B cell (primary cell): ENCODE measurements around the gene ANTXRL. TPM values are rescaled to one million over a fixed set of nuclear protein-coding genes. Genes with fewer than 3 reads are reported as not detected.

Experiments used
- ATAC-seq: fragments of 200-7000 bp; cut with Tn5 transposase; one replicate; pipeline ENCODE4 v1.10.0; 2021; ENCODE audit warnings: low read depth, mild to moderate bottlenecking, moderate number of reproducible peaks, moderate library complexity
- CTCF ChIA-PET: fragments of 350-600 bp; sonication (Branson Sonifier 250); formaldehyde crosslinking; loops from one replicate; lab custom pipeline; 2021; ENCODE audit warnings: antibody characterized with exemption, inconsistent platforms; lab: Charles Lee
- POLR2A ChIA-PET: fragments of 350-600 bp; sonication (Branson Sonifier 250); formaldehyde crosslinking; loops from one replicate; lab custom pipeline; 2021; ENCODE audit warnings: antibody characterized with exemption; lab: Charles Lee
- DNase-seq: peaks from one replicate; pipeline ENCODE4 v3.0.0; 2013
- H2AFZ ChIP-seq: 2 replicates; pipeline ENCODE4 v1.6.1; 2012; ENCODE audit warnings: mild to moderate bottlenecking, low read depth, low read length; ENCODE audit not compliant: insufficient read depth, poor library complexity, severe bottlenecking
- H3K27ac ChIP-seq, 2 donors: 1 replicate in 1 of 2; 2 replicates in 1 of 2; pipeline ENCODE4 v1.5.1; 2012 to 2013; ENCODE audit warnings: low read length in 2 of 2, mild to moderate bottlenecking in 2 of 2, moderate library complexity in 1 of 2
- H3K27me3 ChIP-seq, 4 experiments: fragments of 200-600 bp in 1 of 4; sonication (generic) in 1 of 4; replicated peaks in 1 of 4; 1 replicate in 2 of 4; 2 replicates in 2 of 4; pipeline versions ENCODE4 v1.6.1 to v1.7.0; 2013 to 2016; ENCODE audit warnings: low read length in 3 of 4, mild to moderate bottlenecking in 2 of 4, mixed read lengths in 1 of 4, moderate library complexity in 1 of 4; ENCODE audit not compliant: insufficient read depth in 4 of 4, control insufficient read depth in 3 of 4; ENCODE audit errors: control extremely low read depth in 1 of 4
- H3K36me3 ChIP-seq, 2 experiments: replicated peaks in 1 of 2; 1 replicate in 1 of 2; 2 replicates in 1 of 2; pipeline versions ENCODE4 v1.6.1 to v1.7.1; 2013; ENCODE audit warnings: low read length in 1 of 2; ENCODE audit not compliant: insufficient read depth in 2 of 2, control insufficient read depth in 1 of 2; ENCODE audit errors: control extremely low read depth in 1 of 2, extremely low read depth in 1 of 2
- H3K4me1 ChIP-seq, 2 donors: fragments of 200-600 bp in 1 of 2; sonication (generic) in 1 of 2; 1 replicate in 1 of 2; 2 replicates in 1 of 2; pipeline versions ENCODE4 v1.5.1 to v1.6.1; 2013 to 2017; ENCODE audit warnings: low read length in 2 of 2; ENCODE audit not compliant: control insufficient read depth in 2 of 2, insufficient read depth in 2 of 2
- H3K4me2 ChIP-seq: replicated peaks from 2 replicates; pipeline ENCODE3; 2012; ENCODE audit warnings: mild to moderate bottlenecking, low read depth, low read length; ENCODE audit not compliant: poor library complexity, severe bottlenecking
- H3K4me3 ChIP-seq, 5 experiments: fragments of 200-600 bp in 1 of 5; sonication (generic) in 1 of 5; 1 replicate in 3 of 5; 2 replicates in 2 of 5; pipeline versions ENCODE4 v1.5.1 to v1.7.0; 2011 to 2016; ENCODE audit warnings: low read length in 4 of 5, mild to moderate bottlenecking in 4 of 5, low read depth in 2 of 5, control low read depth in 1 of 5, moderate library complexity in 1 of 5; ENCODE audit not compliant: insufficient read depth in 1 of 5; ENCODE audit errors: control extremely low read depth in 1 of 5, extremely low read depth in 1 of 5
- H3K79me2 ChIP-seq: fragments of 200-600 bp; sonication (generic); one replicate; pipeline ENCODE4 v1.6.0; 2016; ENCODE audit warnings: low read length; ENCODE audit not compliant: control insufficient read depth, insufficient read depth
- H3K9ac ChIP-seq: fragments of 200-600 bp; sonication (generic); 2 replicates; pipeline ENCODE4 v1.6.1; 2017; ENCODE audit warnings: mild to moderate bottlenecking, low read length, moderate library complexity
- H3K9me3 ChIP-seq, 3 donors: one replicate each; pipeline versions ENCODE4 v1.6.1 to v1.7.1; 2013; ENCODE audit warnings: low read length in 2 of 3; ENCODE audit not compliant: control insufficient read depth in 2 of 3, insufficient read depth in 1 of 3; ENCODE audit errors: control extremely low read depth in 1 of 3
- H4K20me1 ChIP-seq: 2 replicates; pipeline ENCODE4 v1.6.0; 2012; ENCODE audit warnings: mild to moderate bottlenecking, low read length; ENCODE audit not compliant: insufficient read depth, control insufficient read depth, poor library complexity, severe bottlenecking
- H3K27ac Mint-ChIP-seq: one replicate; pipeline ENCODE4 v1.8.0; 2021; ENCODE audit warnings: mixed read lengths
- H3K27me3 Mint-ChIP-seq: one replicate; pipeline ENCODE4 v1.8.0; 2021; ENCODE audit warnings: mixed read lengths
- H3K4me1 Mint-ChIP-seq: one replicate; pipeline ENCODE4 v1.8.0; 2021; ENCODE audit warnings: mixed read lengths
- H3K4me3 Mint-ChIP-seq: one replicate; pipeline ENCODE4 v1.8.0; 2021; ENCODE audit warnings: mixed read lengths
- H3K9me3 Mint-ChIP-seq: one replicate; pipeline ENCODE4 v1.8.0; 2022; ENCODE audit warnings: mixed read lengths; ENCODE audit not compliant: insufficient read depth
- EZH2 ChIP-seq: IDR thresholded peaks from 2 replicates; pipeline ENCODE4 v1.6.1; 2012; ENCODE audit warnings: borderline replicate concordance, low read depth, mild to moderate bottlenecking, moderate library complexity, low read length; ENCODE audit not compliant: insufficient read depth, poor library complexity, severe bottlenecking
- WGBS: methylation state at CpG from one replicate; pipeline ENCODE4 v1.1.5; 2013; ENCODE audit warnings: missing lambda C conversion rate; ENCODE audit not compliant: insufficient coverage; 5-methylcytosine and 5-hydroxymethylcytosine counted together
- intact Hi-C: fragments of 100-400 bp; cut with micrococcal nuclease; formaldehyde crosslinking; loops from one replicate; pipeline ENCODE4 v1.10.0; 2022
- polyA plus RNA-seq: library from polyadenylated mRNA; depleted of rRNA; stranded (reverse); fragments of >200 nt; gene quantifications from 2 replicates; pipeline ENCODE4 v1.2.3, GENCODE V29; 2012
- total RNA-seq, 2 donors: library from RNA; stranded (reverse); fragments of 120-200 nt in 1 of 2; gene quantifications; 1 replicate in 1 of 2; 2 replicates in 1 of 2; pipeline versions ENCODE4 v1.2.3 to v1.2.4, GENCODE V29; 2013 to 2022
- TF ChIP-seq, protein P1 (sequence below): fragments of 200-600 bp; IDR thresholded peaks from one replicate; pipeline ENCODE4 v1.8.0; 2022; ENCODE audit warnings: antibody characterized with exemption, mild to moderate bottlenecking

Gene ANTXRL
- total and polyA plus RNA-seq, 2 donors (not counting 1 experiment from before 2014, with no cell fraction given): not detected

DNA sequence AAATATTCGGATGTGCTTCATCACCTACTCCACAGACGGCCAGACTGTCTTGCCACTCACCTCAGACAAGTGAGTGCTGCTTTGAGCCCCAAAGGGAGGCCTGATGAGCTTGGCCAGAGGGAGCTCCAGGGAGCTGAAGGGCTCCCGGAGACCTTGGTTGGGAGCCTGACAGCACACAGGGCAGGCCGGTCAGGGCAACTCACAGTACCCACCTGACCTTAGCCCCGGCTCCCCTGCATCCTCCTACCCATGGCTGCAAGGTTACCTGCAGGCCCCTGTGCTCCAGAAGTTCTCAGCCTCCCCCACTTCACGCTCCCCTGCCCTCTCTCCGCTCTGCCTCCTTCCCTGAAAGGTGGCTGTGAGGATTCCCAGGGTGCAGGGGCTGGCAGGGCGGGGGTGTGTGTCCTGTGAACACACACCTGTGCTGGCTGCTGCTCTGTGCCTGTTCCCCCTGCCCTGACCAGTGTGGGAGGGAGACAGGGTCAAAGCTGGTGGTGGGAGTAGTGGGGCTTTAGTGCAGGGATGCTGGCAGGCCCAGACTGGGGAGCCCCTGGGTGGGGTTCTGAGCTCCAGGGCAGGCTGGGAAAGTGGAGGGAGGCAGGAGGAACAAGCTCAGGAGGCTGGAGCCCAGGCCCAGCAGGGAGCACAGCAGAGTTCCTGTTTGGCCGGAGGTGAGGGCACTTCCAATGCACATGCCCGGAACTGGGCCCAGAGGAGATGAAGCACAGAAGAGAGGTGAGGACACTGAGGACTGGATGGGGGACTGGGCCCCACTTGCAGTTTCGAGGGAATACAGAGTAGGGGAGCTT lies 7.2 kb downstream of the ANTXRL start:
- Mint-ChIP-seq H3K9me3 (no peaks in the 10 kb centered on the region), H3K27ac (no peak overlapping the region), H3K4me3 (no peak overlapping the region), H3K4me1 (peaks cover 10% of the 10 kb centered on the region), H3K27me3 (peaks cover 42% of the 10 kb centered on the region)
- Histone ChIP-seq H3K79me2 (no peaks in the 10 kb centered on the region), H3K9me3 (peaks cover 0 to 2% (median 0%) of the 10 kb centered on the region in 3 donors), H3K9ac (no peak overlapping the region), H3K4me3 (no peak overlapping the region), H4K20me1 (no peaks in the 10 kb centered on the region), H3K27me3 (no peaks in the 10 kb centered on the region), H3K4me1 (peaks cover 9 to 13% of the 10 kb centered on the region in 2 donors), H3K27ac (no peak overlapping the region), H2AFZ (no peak overlapping the region), H3K36me3 (no peaks in the 10 kb centered on the region), H3K4me2 (no peak overlapping the region)
- ATAC-seq (no peak), DNase-seq (no peak)
- WGBS: 92% methylated on average over 11 of the region's 11 CpGs
- TF ChIP-seq, protein P1, sequence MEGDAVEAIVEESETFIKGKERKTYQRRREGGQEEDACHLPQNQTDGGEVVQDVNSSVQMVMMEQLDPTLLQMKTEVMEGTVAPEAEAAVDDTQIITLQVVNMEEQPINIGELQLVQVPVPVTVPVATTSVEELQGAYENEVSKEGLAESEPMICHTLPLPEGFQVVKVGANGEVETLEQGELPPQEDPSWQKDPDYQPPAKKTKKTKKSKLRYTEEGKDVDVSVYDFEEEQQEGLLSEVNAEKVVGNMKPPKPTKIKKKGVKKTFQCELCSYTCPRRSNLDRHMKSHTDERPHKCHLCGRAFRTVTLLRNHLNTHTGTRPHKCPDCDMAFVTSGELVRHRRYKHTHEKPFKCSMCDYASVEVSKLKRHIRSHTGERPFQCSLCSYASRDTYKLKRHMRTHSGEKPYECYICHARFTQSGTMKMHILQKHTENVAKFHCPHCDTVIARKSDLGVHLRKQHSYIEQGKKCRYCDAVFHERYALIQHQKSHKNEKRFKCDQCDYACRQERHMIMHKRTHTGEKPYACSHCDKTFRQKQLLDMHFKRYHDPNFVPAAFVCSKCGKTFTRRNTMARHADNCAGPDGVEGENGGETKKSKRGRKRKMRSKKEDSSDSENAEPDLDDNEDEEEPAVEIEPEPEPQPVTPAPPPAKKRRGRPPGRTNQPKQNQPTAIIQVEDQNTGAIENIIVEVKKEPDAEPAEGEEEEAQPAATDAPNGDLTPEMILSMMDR: no peak
- no peak for TF ChIP-seq EZH2
- ChIA-PET POLR2A (no interaction called here), CTCF (no interaction called here)
- intact Hi-C loops: no loop called here

DNA sequence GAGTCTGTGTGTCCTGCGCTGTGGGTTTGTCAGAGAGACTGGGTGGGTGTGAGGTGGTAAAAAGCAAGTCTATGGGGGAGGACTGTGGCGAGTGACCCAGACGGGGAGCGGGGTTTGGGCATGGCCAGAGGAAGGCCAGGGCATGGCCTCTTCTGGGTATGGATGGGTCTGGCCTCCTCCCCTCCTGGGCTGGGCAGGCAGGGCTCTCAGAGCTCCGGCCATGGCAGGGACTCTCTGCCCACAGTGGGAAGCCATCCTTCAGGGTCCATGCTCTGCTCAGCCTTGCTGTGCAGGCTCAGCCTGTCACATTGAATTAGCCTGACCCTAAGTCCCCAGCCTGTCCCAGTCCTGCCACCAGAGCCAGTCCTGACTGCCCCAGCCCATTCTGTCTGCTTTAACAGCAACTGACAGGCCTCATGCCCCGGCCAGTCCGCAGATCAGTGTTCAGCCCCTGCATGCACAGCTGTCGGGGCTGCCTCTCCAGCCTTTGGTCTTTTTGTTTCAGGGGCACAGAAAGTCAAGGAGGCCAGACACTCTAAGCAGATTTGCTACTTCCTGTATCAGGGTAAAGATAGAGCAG lies 7.9 kb downstream of the ANTXRL start:
- H3K9ac ChIP-seq: no peak overlapping the region
- DNase-seq (no peak), ATAC-seq (no peak)
- Mint-ChIP-seq H3K4me3 (no peak overlapping the region), H3K27me3 (peaks cover 35% of the 10 kb centered on the region), H3K9me3 (no peaks in the 10 kb centered on the region), H3K4me1 (peaks cover 17% of the 10 kb centered on the region), H3K27ac (no peak overlapping the region)
- TF ChIP-seq EZH2: no peak
- TF ChIP-seq, protein P1: no peak
- intact Hi-C loops: no loop called here
- POLR2A ChIA-PET: no interaction called here
- no peaks in the 10 kb centered on the region for H3K27me3 ChIP-seq
- H3K9me3 ChIP-seq: peaks cover 0 to 2% (median 0%) of the 10 kb centered on the region in 3 donors
- H3K79me2 ChIP-seq: no peaks in the 10 kb centered on the region
- H3K4me1 ChIP-seq: peaks cover 16 to 20% of the 10 kb centered on the region in 2 donors
- no peaks in the 10 kb centered on the region for H4K20me1 ChIP-seq
- H2AFZ ChIP-seq: no peak overlapping the region
- no peaks in the 10 kb centered on the region for H3K36me3 ChIP-seq
- 100% methylated on average over 8 of the region's 8 CpGs for WGBS
- no peak overlapping the region for H3K4me3 ChIP-seq
- H3K4me2 ChIP-seq: no peak overlapping the region
- CTCF ChIA-PET: no interaction called here
- no peak overlapping the region for H3K27ac ChIP-seq
